HCT116 (cell line): Measurements from ENCODE around the gene FANCD2. TPM values are rescaled to one million over a fixed set of nuclear protein-coding genes. Genes with fewer than 3 reads are reported as not detected.
"Not testable (repeated sequence)": the region's sequence is repeated elsewhere in the genome, so short reads cannot be mapped to it uniquely, and the experiment has no call there.

Source experiments
- ATAC-seq: fragments of 200-7000 bp; cut with Tn5 transposase; 2 replicates; pipeline ENCODE4 v1.9.1; 2020; ENCODE audit warnings: mild to moderate bottlenecking, moderate library complexity
- BruUV-seq: library from RNA; stranded (reverse); fragments of 400-500 nt; replicated peaks from 2 replicates; lab custom pipeline; 2021; lab: Mats Ljungman, UMichigan
- CTCF ChIA-PET: fragments of 300-600 bp; sonication (Branson Sonifier 250); formaldehyde crosslinking; loops from one replicate; lab custom pipeline; 2021; ENCODE audit warnings: antibody characterized with exemption; lab: Charles Lee
- POLR2A ChIA-PET: fragments of 300-600, 350-600 bp; sonication (Branson Sonifier 250); formaldehyde crosslinking; loops from one replicate; lab custom pipeline; 2021; ENCODE audit warnings: antibody characterized with exemption; lab: Charles Lee
- RAD21 ChIA-PET, 2 experiments: fragments of 300-600 bp; sonication (Branson Sonifier 250); formaldehyde crosslinking; loops; one replicate each; lab custom pipeline; 2023; ENCODE audit warnings: low total read pairs in 2 of 2; ENCODE audit not compliant: uncharacterized antibody in 2 of 2, unreplicated experiment in 2 of 2, low non-redundant PET in 1 of 2; lab: Charles Lee
- DNase-seq: peaks from one replicate; pipeline ENCODE4 v3.0.0-alpha.2; 2010; ENCODE audit warnings: low read depth, low spot score
- H2AFZ ChIP-seq: fragments of 200-600 bp; shearing (Covaris generic), sonication (generic); 2 replicates; pipeline ENCODE4 v1.6.1; 2017; ENCODE audit warnings: low read depth, mixed run types, mixed read lengths, antibody characterized with exemption, low read length; ENCODE audit not compliant: poor library complexity, severe bottlenecking
- H3K27ac ChIP-seq: 2 replicates; pipeline ENCODE4 v1.5.1; 2012; ENCODE audit warnings: low read depth, low read length
- H3K27me3 ChIP-seq: fragments of 200-600 bp; sonication (generic); 2 replicates; pipeline ENCODE4 v1.6.1; 2016; ENCODE audit warnings: mixed run types, low read length, mixed read lengths; ENCODE audit not compliant: insufficient read depth
- H3K36me3 ChIP-seq, 2 experiments: fragments of 200-500 bp in 1 of 2; fragments of 200-600 bp in 1 of 2; sonication (Bioruptor generic) in 1 of 2; sonication (generic) in 1 of 2; 2 replicates each; pipeline versions ENCODE4 v1.5.1 to v1.6.1; 2014 to 2016; ENCODE audit warnings: low read length in 2 of 2, inconsistent platforms in 1 of 2, mixed read lengths in 1 of 2, mixed run types in 1 of 2; ENCODE audit not compliant: insufficient read depth in 2 of 2, control insufficient read depth in 1 of 2
- H3K4me1 ChIP-seq, 2 experiments: fragments of 200-600 bp in 1 of 2; sonication (generic) in 1 of 2; 2 replicates each; pipeline versions ENCODE4 v1.5.1 to v1.6.1; 2012 to 2017; ENCODE audit warnings: low read length in 2 of 2, inconsistent platforms in 1 of 2, mild to moderate bottlenecking in 1 of 2, mixed read lengths in 1 of 2, mixed run types in 1 of 2, moderate library complexity in 1 of 2; ENCODE audit not compliant: insufficient read depth in 2 of 2, control insufficient read depth in 1 of 2
- H3K4me2 ChIP-seq: fragments of 200-600 bp; sonication (generic); 2 replicates; pipeline ENCODE4 v1.6.1; 2017; ENCODE audit warnings: mixed run types, low read length, mixed read lengths
- H3K4me3 ChIP-seq, 2 experiments: fragments of 200-600 bp in 1 of 2; sonication (generic) in 1 of 2; replicated peaks in 1 of 2; 2 replicates each; pipeline ENCODE4 v1.5.1; 2011 to 2016; ENCODE audit warnings: low read length in 2 of 2, control low read depth in 1 of 2, low read depth in 1 of 2, mild to moderate bottlenecking in 1 of 2, mixed read lengths in 1 of 2, mixed run types in 1 of 2
- H3K79me2 ChIP-seq: fragments of 200-600 bp; sonication (generic); 2 replicates; pipeline ENCODE4 v1.6.1; 2017; ENCODE audit warnings: mild to moderate bottlenecking, mixed run types, low read length, moderate library complexity, mixed read lengths; ENCODE audit not compliant: insufficient read depth
- H3K9ac ChIP-seq: fragments of 200-600 bp; sonication (generic); 2 replicates; pipeline ENCODE4 v1.6.1; 2016; ENCODE audit warnings: low read length, mixed read lengths
- H3K9me2 ChIP-seq: fragments of 200-600 bp; sonication (generic), shearing (Covaris generic); 2 replicates; pipeline ENCODE4 v1.6.1; 2017; ENCODE audit warnings: mixed run types, mild to moderate bottlenecking, moderate library complexity; ENCODE audit not compliant: insufficient read depth
- H3K9me3 ChIP-seq, 2 experiments: fragments of 200-500 bp in 1 of 2; fragments of 200-600 bp in 1 of 2; sonication (Bioruptor generic) in 1 of 2; sonication (generic) in 1 of 2; 2 replicates each; pipeline ENCODE4 v1.6.1; 2014 to 2017; ENCODE audit warnings: low read length in 2 of 2, mixed read lengths in 2 of 2, inconsistent platforms in 1 of 2, low read depth in 1 of 2, mild to moderate bottlenecking in 1 of 2, mixed run types in 1 of 2, moderate library complexity in 1 of 2; ENCODE audit not compliant: control insufficient read depth in 1 of 2, insufficient read depth in 1 of 2
- H4K20me1 ChIP-seq: fragments of 200-600 bp; sonication (generic), shearing (Covaris generic); 2 replicates; pipeline ENCODE4 v1.6.1; 2017; ENCODE audit warnings: mixed run types, mild to moderate bottlenecking, moderate library complexity; ENCODE audit not compliant: insufficient read depth
- EGR1 ChIP-seq: IDR thresholded peaks from 2 replicates; pipeline ENCODE4 v1.6.1; 2012; ENCODE audit warnings: low read depth
- ELF1 ChIP-seq: IDR thresholded peaks from 2 replicates; pipeline ENCODE4 v1.6.1; 2012; ENCODE audit warnings: low read depth, borderline replicate concordance
- POLR2AphosphoS5 ChIP-seq: IDR thresholded peaks from 2 replicates; pipeline ENCODE4 v1.6.1; 2011; ENCODE audit warnings: mild to moderate bottlenecking, low read depth, low read length, moderate library complexity
- intact Hi-C: fragments of 100-400 bp; cut with micrococcal nuclease; formaldehyde crosslinking; loops from 2 replicates; pipeline ENCODE4 v1.10.0; 2022
- total RNA-seq: library from RNA; stranded (reverse); gene quantifications from one replicate; pipeline ENCODE4 v1.2.1, GENCODE V29; 2021; ENCODE audit not compliant: unreplicated experiment

FANCD2 gene
- total RNA-seq, 1 experiment from 2014 or later: 50.0 TPM

DNA sequence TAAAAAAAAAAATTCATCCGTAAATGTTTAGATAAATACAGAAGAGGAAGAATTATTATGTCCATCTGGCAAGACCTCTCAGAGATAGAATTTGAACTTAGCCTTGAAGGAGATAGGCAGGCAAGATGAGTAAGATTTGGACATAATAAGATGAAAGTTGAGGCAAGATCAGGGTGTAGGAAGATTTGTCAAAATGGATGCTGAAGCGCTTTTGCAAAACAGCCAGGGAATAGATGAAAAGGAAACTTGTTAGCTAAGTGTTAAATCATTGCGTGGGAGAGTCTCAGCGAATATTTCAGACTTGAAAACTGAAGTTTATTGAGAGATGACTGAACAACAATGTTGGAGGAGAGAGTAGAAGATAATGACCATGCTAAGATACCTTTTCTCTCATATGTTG lies 96.5 kb downstream of the FANCD2 start:
- Histone ChIP-seq H3K4me1 (no peaks in the 10 kb centered on the region), H4K20me1 (0 out of 2 replicates have a peak, but pooled peaks cover 6% of the 10 kb centered on the region), H3K27me3 (no peaks in the 10 kb centered on the region), H3K9me3 (no peaks in the 10 kb centered on the region), H2AFZ (no peak overlapping the region), H3K79me2 (peaks cover 71% of the 10 kb centered on the region), H3K9me2 (no peaks in the 10 kb centered on the region), H3K27ac (no peak overlapping the region), H3K4me2 (no peak overlapping the region), H3K36me3 (peaks cover 15 to 27% of the 10 kb centered on the region in 2 experiments; a peak in 3 of 4 replicates), H3K4me3 (no peak overlapping the region), H3K9ac (no peak overlapping the region)
- intact Hi-C loops: no loop called here
- ChIA-PET RAD21 (no interaction called here), CTCF (no interaction called here), POLR2A (no interaction called here)
- no peak for ATAC-seq
- no TSS peak for BruUV-seq
- no peak for DNase-seq
- TF ChIP-seq POLR2AphosphoS5 (no peak), ELF1 (no peak), EGR1 (no peak)

DNA sequence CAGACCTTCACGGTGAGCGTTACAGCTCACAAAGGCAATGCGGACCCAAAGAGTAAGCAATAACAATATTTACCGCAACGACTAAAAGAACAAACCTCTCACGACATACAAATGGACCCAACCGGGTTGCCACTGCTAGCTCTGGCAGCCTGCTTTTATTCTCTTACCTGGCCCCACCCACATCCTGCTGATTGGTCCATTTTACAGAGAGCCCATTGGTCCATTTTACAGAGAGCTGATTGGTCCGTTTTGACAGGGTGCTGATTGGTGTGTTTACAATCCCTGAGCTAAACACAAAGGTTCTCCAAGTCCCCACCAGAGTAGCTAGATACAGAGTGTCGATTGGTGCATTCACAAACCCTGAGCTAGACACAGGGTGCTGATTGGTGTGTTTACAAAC lies 109.6 kb downstream of the FANCD2 start:
- H3K4me3 ChIP-seq, H3K36me3 ChIP-seq, H3K4me1 ChIP-seq, intact Hi-C loops, H3K27me3 ChIP-seq, H3K9ac ChIP-seq, BruUV-seq, H3K9me2 ChIP-seq, CTCF ChIA-PET, POLR2A ChIA-PET, H2AFZ ChIP-seq, H4K20me1 ChIP-seq, DNase-seq, RAD21 ChIA-PET, H3K27ac ChIP-seq, H3K9me3 ChIP-seq, H3K4me2 ChIP-seq, H3K79me2 ChIP-seq, ATAC-seq: not testable (repeated sequence)
